Caco-2 (cell line): Measurements from ENCODE around the gene CXCR5. TPM values are rescaled to one million over a fixed set of nuclear protein-coding genes. Genes with fewer than 3 reads are reported as not detected.

ENCODE experiments used
- BruUV-seq: library from RNA; stranded (reverse); fragments of 400-500 nt; replicated peaks from 2 replicates; lab custom pipeline; 2021; lab: Mats Ljungman, UMichigan
- CTCF ChIA-PET: fragments of 300-600 bp; sonication (Branson Sonifier 250); formaldehyde crosslinking; loops from one replicate; lab custom pipeline; 2022; ENCODE audit warnings: antibody characterized with exemption; lab: Charles Lee
- POLR2A ChIA-PET: fragments of 300-600 bp; sonication (Branson Sonifier 250); formaldehyde crosslinking; loops from one replicate; lab custom pipeline; 2022; ENCODE audit warnings: antibody characterized with exemption; lab: Charles Lee
- DNase-seq, 2 experiments: peaks; one replicate each; pipeline versions ENCODE4 v3.0.0 to v3.0.0-alpha.2; 2020 to 2022
- H3K27me3 ChIP-seq: replicated peaks from 2 replicates; pipeline ENCODE4 v1.6.0; 2011; ENCODE audit warnings: low read length; ENCODE audit not compliant: control insufficient read depth, insufficient read depth
- H3K36me3 ChIP-seq: 2 replicates; pipeline ENCODE4 v1.5.1; 2011; ENCODE audit warnings: low read length; ENCODE audit not compliant: control insufficient read depth, insufficient read depth
- H3K4me1 ChIP-seq: fragments of 250-450 bp; sonication (Bioruptor Pico); 2 replicates; pipeline ENCODE4 v1.5.1; 2020; ENCODE audit warnings: mild to moderate bottlenecking
- H3K4me3 ChIP-seq: 2 replicates; pipeline ENCODE4 v1.5.1; 2011; ENCODE audit warnings: low read depth, mild to moderate bottlenecking, control low read depth, low read length
- H3K9me3 ChIP-seq: fragments of 250-450 bp; sonication (Bioruptor Pico); 2 replicates; pipeline ENCODE4 v1.5.1; 2020; ENCODE audit warnings: mild to moderate bottlenecking, moderate library complexity
- H3K27ac Mint-ChIP-seq: one replicate; pipeline ENCODE4 v1.8.0; 2022; ENCODE audit warnings: mixed read lengths; ENCODE audit not compliant: unreplicated experiment
- H3K27me3 Mint-ChIP-seq: one replicate; pipeline ENCODE4 v1.8.0; 2022; ENCODE audit warnings: mixed read lengths; ENCODE audit not compliant: insufficient read depth, unreplicated experiment
- H3K36me3 Mint-ChIP-seq: one replicate; pipeline ENCODE4 v1.8.0; 2022; ENCODE audit warnings: mild to moderate bottlenecking, mixed read lengths; ENCODE audit not compliant: insufficient read depth, unreplicated experiment
- H3K4me1 Mint-ChIP-seq: one replicate; pipeline ENCODE4 v1.8.0; 2022; ENCODE audit warnings: low read depth, mixed read lengths; ENCODE audit not compliant: unreplicated experiment
- H3K4me3 Mint-ChIP-seq: one replicate; pipeline ENCODE4 v1.8.0; 2022; ENCODE audit warnings: mild to moderate bottlenecking, moderate library complexity, mixed read lengths; ENCODE audit not compliant: unreplicated experiment
- H3K9me3 Mint-ChIP-seq: one replicate; pipeline ENCODE4 v1.8.0; 2022; ENCODE audit warnings: mixed read lengths; ENCODE audit not compliant: unreplicated experiment
- intact Hi-C: fragments of 100-400 bp; cut with micrococcal nuclease; formaldehyde crosslinking; loops from one replicate; pipeline ENCODE4 v1.10.0; 2022; ENCODE audit not compliant: unreplicated experiment
- total RNA-seq: library from RNA; stranded (reverse); gene quantifications from 2 replicates; pipeline ENCODE4 v1.2.3, GENCODE V29; 2022
- TF ChIP-seq, protein P1 (sequence below), 2 experiments: fragments of 200-600 bp in 1 of 2; IDR thresholded peaks; 1 replicate in 1 of 2; 2 replicates in 1 of 2; pipeline versions ENCODE4 v1.5.1 to v1.8.0; 2011 to 2022; ENCODE audit warnings: antibody characterized with exemption in 1 of 2, control low read depth in 1 of 2, inconsistent platforms in 1 of 2, low read depth in 1 of 2, low read length in 1 of 2, mild to moderate bottlenecking in 1 of 2, moderate library complexity in 1 of 2; ENCODE audit not compliant: insufficient read depth in 1 of 2, severe bottlenecking in 1 of 2, unreplicated experiment in 1 of 2

The CXCR5 gene
- total RNA-seq, 1 experiment from 2014 or later, result not detected

DNA sequence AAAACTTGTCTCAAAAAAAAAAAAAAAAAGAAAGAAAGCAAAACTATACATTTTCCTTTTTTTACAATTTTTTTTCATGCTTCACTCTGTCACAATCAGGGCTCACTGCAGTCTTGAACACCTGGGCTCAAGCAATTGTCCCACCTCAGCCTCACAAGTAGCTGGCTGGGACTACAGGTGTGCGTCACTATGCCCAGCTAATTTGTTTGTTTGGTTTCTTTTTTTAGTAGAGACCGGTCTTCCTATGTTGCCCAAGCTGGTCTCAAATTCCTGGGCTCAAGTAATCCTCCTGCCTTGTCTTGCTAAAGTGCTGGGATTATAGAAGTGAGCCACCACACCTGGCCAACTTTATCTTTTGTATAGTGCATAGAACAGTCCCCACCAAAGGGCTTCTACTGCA is 15.0 kb upstream of the CXCR5 start:
- H3K27me3 Mint-ChIP-seq, result no peaks in the 10 kb centered on the region
- Histone ChIP-seq H3K36me3 (no peaks in the 10 kb centered on the region), H3K27me3 (no peaks in the 10 kb centered on the region), H3K9me3 (no peaks in the 10 kb centered on the region), H3K4me3 (no peak overlapping the region), H3K4me1 (peaks cover 10% of the 10 kb centered on the region)
- no peak overlapping the region for H3K4me3 Mint-ChIP-seq
- no peak overlapping the region for H3K27ac Mint-ChIP-seq
- peaks cover 12% of the 10 kb centered on the region for H3K4me1 Mint-ChIP-seq
- CTCF ChIA-PET, result interaction anchor here (0.6 to 0.7 kb wide), 2 partner anchors 210 to 1561 kb away, joined by 3 to 5 read pairs; no protein-coding TSS in a partner anchor
- intact Hi-C loops, result no loop called here
- H3K9me3 Mint-ChIP-seq, result no peaks in the 10 kb centered on the region
- no TSS peak for BruUV-seq
- POLR2A ChIA-PET, result no interaction called here
- DNase-seq, result no peak
- H3K36me3 Mint-ChIP-seq, result no peaks in the 10 kb centered on the region
- TF ChIP-seq, protein P1, sequence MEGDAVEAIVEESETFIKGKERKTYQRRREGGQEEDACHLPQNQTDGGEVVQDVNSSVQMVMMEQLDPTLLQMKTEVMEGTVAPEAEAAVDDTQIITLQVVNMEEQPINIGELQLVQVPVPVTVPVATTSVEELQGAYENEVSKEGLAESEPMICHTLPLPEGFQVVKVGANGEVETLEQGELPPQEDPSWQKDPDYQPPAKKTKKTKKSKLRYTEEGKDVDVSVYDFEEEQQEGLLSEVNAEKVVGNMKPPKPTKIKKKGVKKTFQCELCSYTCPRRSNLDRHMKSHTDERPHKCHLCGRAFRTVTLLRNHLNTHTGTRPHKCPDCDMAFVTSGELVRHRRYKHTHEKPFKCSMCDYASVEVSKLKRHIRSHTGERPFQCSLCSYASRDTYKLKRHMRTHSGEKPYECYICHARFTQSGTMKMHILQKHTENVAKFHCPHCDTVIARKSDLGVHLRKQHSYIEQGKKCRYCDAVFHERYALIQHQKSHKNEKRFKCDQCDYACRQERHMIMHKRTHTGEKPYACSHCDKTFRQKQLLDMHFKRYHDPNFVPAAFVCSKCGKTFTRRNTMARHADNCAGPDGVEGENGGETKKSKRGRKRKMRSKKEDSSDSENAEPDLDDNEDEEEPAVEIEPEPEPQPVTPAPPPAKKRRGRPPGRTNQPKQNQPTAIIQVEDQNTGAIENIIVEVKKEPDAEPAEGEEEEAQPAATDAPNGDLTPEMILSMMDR (IDR thresholded peaks at IDR 0.05; ENCODE audit: insufficient read depth in 1 of 2, low read depth in 1 of 2, low read length in 1 of 2, severe bottlenecking in 1 of 2, unreplicated experiment in 1 of 2), result no peak

DNA sequence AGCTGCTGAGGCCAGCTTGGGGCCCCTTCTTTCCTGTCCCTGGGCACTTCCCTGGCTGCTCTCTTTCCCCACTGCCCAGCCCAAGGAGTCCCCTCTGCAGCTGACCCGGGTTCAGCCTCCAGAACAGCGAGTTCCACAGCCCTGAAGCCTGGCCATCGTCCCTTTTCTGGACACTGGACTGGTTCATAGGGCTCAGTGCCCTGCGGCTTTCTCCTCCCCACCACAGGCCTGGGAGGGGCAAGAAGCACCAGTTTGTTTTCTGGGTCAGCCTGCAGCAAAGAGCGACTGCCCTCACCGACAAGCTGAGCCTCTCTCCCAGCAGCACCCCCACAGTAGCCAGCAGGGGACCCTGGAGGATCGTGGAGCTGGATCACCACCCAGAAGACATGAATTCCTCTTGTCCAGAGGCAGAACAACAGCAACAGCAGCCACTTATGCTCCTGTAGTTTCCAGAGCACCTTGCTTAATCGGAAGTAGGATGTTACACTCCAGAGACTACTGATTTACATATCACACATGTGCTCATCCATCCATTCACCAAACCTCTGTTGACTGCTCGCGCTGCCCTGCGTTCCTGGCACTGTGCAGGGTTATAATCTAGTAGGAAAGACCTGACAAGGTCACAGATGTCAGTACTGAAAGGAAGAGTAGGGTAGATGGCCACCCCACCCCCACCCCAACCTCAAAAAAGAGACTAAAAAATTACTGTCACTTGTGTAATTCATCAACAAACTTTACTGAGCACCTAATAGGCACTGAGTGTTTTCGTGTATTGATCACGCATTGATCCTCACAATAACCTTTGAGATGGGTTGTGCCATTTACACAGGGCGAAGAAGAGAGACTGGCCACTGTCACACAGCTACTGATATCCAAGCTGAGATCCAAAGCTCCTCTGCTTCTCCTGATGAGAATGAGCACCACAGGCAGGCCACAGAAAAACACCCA is 13.0 kb upstream of the CXCR5 start:
- intact Hi-C loops, result no loop called here
- DNase-seq, result peak in 1 of 2 experiments; percentile 36
- Histone ChIP-seq H3K4me3 (no peak overlapping the region), H3K9me3 (no peaks in the 10 kb centered on the region), H3K27me3 (no peaks in the 10 kb centered on the region), H3K4me1 (peaks cover 10% of the 10 kb centered on the region), H3K36me3 (no peaks in the 10 kb centered on the region)
- TF ChIP-seq, protein P1 (IDR thresholded peaks at IDR 0.05; ENCODE audit: insufficient read depth in 1 of 2, low read depth in 1 of 2, low read length in 1 of 2, severe bottlenecking in 1 of 2, unreplicated experiment in 1 of 2), result peak in 1 of 2 experiments; percentile 52
- peaks cover 12% of the 10 kb centered on the region for H3K4me1 Mint-ChIP-seq
- no peak overlapping the region for H3K4me3 Mint-ChIP-seq
- no peaks in the 10 kb centered on the region for H3K27me3 Mint-ChIP-seq
- H3K9me3 Mint-ChIP-seq, result no peaks in the 10 kb centered on the region
- peak overlapping the region; percentile 49 for H3K27ac Mint-ChIP-seq
- ChIA-PET CTCF (interaction anchor here (1.0 to 1.8 kb wide), 9 partner anchors 13 to 181 kb away, joined by 3 to 8 read pairs (median 6); partner anchors contain the start of genes BCL9L, CXCR5, DDX6 and UPK2), POLR2A (interaction anchor here (0.7 to 1.8 kb wide), 3 partner anchors 40 to 196 kb away, joined by 4 to 6 read pairs (median 5); partner anchors contain the start of gene BCL9L)
- H3K36me3 Mint-ChIP-seq, result no peaks in the 10 kb centered on the region
- no TSS peak for BruUV-seq

DNA sequence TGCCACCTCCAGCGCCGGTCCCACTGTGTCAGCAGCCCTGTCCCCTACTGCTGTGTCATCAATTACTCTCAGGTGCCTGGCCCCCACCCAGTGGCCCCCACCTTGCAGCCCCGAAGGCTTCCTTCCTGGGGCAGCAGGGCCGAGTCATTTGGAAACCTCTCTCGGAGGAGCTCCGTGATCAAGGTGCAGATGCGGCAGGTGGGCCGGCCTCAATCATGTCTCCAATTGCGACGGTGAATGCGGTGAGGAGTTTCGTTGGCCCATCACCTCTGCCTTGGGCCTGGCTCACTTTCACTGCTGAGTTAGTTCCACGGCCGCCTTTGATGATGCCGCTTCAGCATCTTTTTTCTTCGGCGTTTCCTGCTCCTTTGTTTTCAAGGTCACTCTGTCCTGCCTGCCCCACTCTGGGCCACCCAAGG is 11.3 kb upstream of the CXCR5 start:
- no peaks in the 10 kb centered on the region for H3K27me3 ChIP-seq
- no peaks in the 10 kb centered on the region for H3K27me3 Mint-ChIP-seq
- no peaks in the 10 kb centered on the region for H3K9me3 Mint-ChIP-seq
- BruUV-seq, result no TSS peak
- no peak overlapping the region for H3K4me3 ChIP-seq
- ChIA-PET POLR2A (interaction anchor here (0.6 kb wide), 1 partner anchor 254 kb away, joined by 3 read pairs; no protein-coding TSS in a partner anchor), CTCF (no interaction called here)
- TF ChIP-seq, protein P1 (IDR thresholded peaks at IDR 0.05; ENCODE audit: insufficient read depth in 1 of 2, low read depth in 1 of 2, low read length in 1 of 2, severe bottlenecking in 1 of 2, unreplicated experiment in 1 of 2), result no peak
- no peaks in the 10 kb centered on the region for H3K36me3 ChIP-seq
- H3K4me1 ChIP-seq, result peaks cover 10% of the 10 kb centered on the region
- no peaks in the 10 kb centered on the region for H3K9me3 ChIP-seq
- H3K36me3 Mint-ChIP-seq, result no peaks in the 10 kb centered on the region
- DNase-seq, result no peak
- intact Hi-C loops, result no loop called here
- H3K4me3 Mint-ChIP-seq, result no peak overlapping the region
- peaks cover 12% of the 10 kb centered on the region for H3K4me1 Mint-ChIP-seq
- no peak overlapping the region for H3K27ac Mint-ChIP-seq
